GM12878 (cell line): ENCODE results near the gene SPATA32. TPM values are rescaled to one million over a fixed set of nuclear protein-coding genes. Genes with fewer than 3 reads are reported as not detected.

Experiments
- DPF2 ChIP-seq: fragments of 450-650 bp; IDR thresholded peaks from 2 replicates; pipeline ENCODE4 v1.6.1; 2017; ENCODE audit warnings: mild to moderate bottlenecking
- E2F8 ChIP-seq: fragments of 450-650 bp; IDR thresholded peaks from 2 replicates; pipeline ENCODE4 v1.6.1; 2018; ENCODE audit warnings: mild to moderate bottlenecking, low read depth, moderate library complexity; ENCODE audit not compliant: partially characterized antibody
- E4F1 ChIP-seq: fragments of 450-650 bp; IDR thresholded peaks from 2 replicates; pipeline ENCODE4 v1.6.1; 2018; ENCODE audit warnings: borderline replicate concordance, mild to moderate bottlenecking; ENCODE audit not compliant: partially characterized antibody
- EED ChIP-seq: sonication (generic); IDR thresholded peaks from 2 replicates; pipeline ENCODE4 v1.6.1; 2016; ENCODE audit warnings: antibody characterized with exemption, low read depth
- FOXK2 ChIP-seq: fragments of 450-650 bp; IDR thresholded peaks from 2 replicates; pipeline ENCODE4 v1.6.1; 2017; ENCODE audit warnings: mild to moderate bottlenecking, moderate library complexity
- IKZF2 ChIP-seq, 2 experiments: fragments of 450-650 bp; IDR thresholded peaks; 2 replicates each; pipeline ENCODE4 v1.6.1; 2017; ENCODE audit warnings: mild to moderate bottlenecking in 2 of 2, moderate library complexity in 2 of 2
- IRF4 ChIP-seq: IDR thresholded peaks from 2 replicates; pipeline ENCODE4 v1.6.1; 2011; ENCODE audit warnings: low read depth, low read length
- NRF1 ChIP-seq: conservative IDR thresholded peaks from 2 replicates; pipeline ENCODE4 v1.6.1; 2011; ENCODE audit warnings: mild to moderate bottlenecking, low read depth, low read length, improper control_type of control experiment
- RAD51 ChIP-seq: fragments of 450-650 bp; IDR thresholded peaks from 2 replicates; pipeline ENCODE4 v1.6.1; 2016; ENCODE audit warnings: moderate library complexity, mild to moderate bottlenecking, inconsistent platforms
- REST ChIP-seq: IDR thresholded peaks from 2 replicates; pipeline ENCODE4 v1.6.1; 2012; ENCODE audit warnings: mild to moderate bottlenecking, low read depth, low read length
- SIN3A ChIP-seq: IDR thresholded peaks from 2 replicates; pipeline ENCODE4 v1.6.1; 2012; ENCODE audit warnings: low read depth, low read length, improper control_type of control experiment
- SMC3 ChIP-seq: IDR thresholded peaks from 2 replicates; pipeline ENCODE4 v1.6.1; 2011; ENCODE audit warnings: low read length, improper control_type of control experiment, borderline replicate concordance
- TCF12 ChIP-seq: IDR thresholded peaks from 2 replicates; pipeline ENCODE4 v1.6.1; 2011; ENCODE audit warnings: low read depth, mild to moderate bottlenecking, low read length
- WRNIP1 ChIP-seq: IDR thresholded peaks from 2 replicates; pipeline ENCODE4 v1.6.1; 2011; ENCODE audit warnings: low read depth, low read length, improper control_type of control experiment, borderline replicate concordance
- ZNF207 ChIP-seq: fragments of 450-650 bp; IDR thresholded peaks from 2 replicates; pipeline ENCODE4 v1.6.1; 2014; ENCODE audit warnings: antibody characterized with exemption, mild to moderate bottlenecking, borderline replicate concordance
- ZNF687 ChIP-seq: fragments of 450-650 bp; IDR thresholded peaks from 2 replicates; pipeline ENCODE4 v1.6.1; 2017; ENCODE audit warnings: mild to moderate bottlenecking, moderate library complexity
- polyA plus RNA-seq, 11 experiments: library from polyadenylated mRNA; depleted of rRNA in 4 of 11; unstranded in 6 of 11; stranded (reverse) in 5 of 11; fragments of >200 nt; fragmentation: Nextera tagmentation in 4 of 11; fragmentation: Illumina TruSeq in 1 of 11; extraction: Ambion mirVana in 4 of 11; extraction: Trizol in 1 of 11; gene quantifications; 1 replicate in 1 of 11; 2 replicates in 10 of 11; pipeline versions ENCODE4 v1.2.1 to v1.2.3, GENCODE V29; 2011 to 2016; ENCODE audit warnings: inconsistent platforms in 2 of 11, missing spikeins in 2 of 11, low read depth in 1 of 11
- total RNA-seq, 4 experiments: library from RNA; depleted of rRNA in 3 of 4; stranded (reverse); fragments of >200 nt in 3 of 4; fragmentation: Illumina TruSeq in 1 of 4; extraction: Trizol in 1 of 4; gene quantifications; 2 replicates each; pipeline versions ENCODE4 v1.2.1 to v1.2.3, GENCODE V29; 2013 to 2021

SPATA32 gene
- total and polyA plus RNA-seq, 10 of the 15 experiments (the other 5 are each of a cell fraction or from before 2014, with no cell fraction given) = 0.03 to 0.35 (median 0.11) TPM; not detected in 3

GRCh38 chr17:45277216-45277849, 15.4 kb upstream of the SPATA32 start (continued):
- TF ChIP-seq IRF4 (0 out of 2 replicates have a peak, but pooled peaks have one; percentile 34), RAD51 (no peak), DPF2 (0 out of 2 replicates have a peak, but pooled peaks have one; percentile 20), NRF1 (0 out of 2 replicates have a peak, but pooled peaks have one; percentile 12), EED (0 out of 2 replicates have a peak, but pooled peaks have one; percentile 20), E2F8 (no peak), REST (no peak), SIN3A (no peak), IKZF2 (IDR thresholded peaks at IDR 0.05) (peak in 1 of 2 experiments; percentile 31; a peak in 1 of 4 replicates), ZNF207 (peak; percentile 51; the same call in 1 of the 2 replicates), SMC3 (peak; percentile 98), FOXK2 (no peak), TCF12 (no peak), E4F1 (no peak), ZNF687 (no peak), WRNIP1 (no peak)
